Neural cell (in vitro differentiated cells): ENCODE measurements around the gene SEPTIN6.

Experiments
- EZH2 ChIP-seq: fragments of 200-600, 300-800 bp; shearing (Covaris generic), sonication (generic); IDR thresholded peaks from 2 replicates; pipeline ENCODE4 v1.6.1; 2014; ENCODE audit warnings: antibody characterized with exemption, low read length, borderline replicate concordance, mild to moderate bottlenecking; ENCODE audit not compliant: insufficient read depth, poor library complexity, severe bottlenecking
- POLR2AphosphoS5 ChIP-seq: IDR thresholded peaks from 2 replicates; pipeline ENCODE4 v1.6.1; 2012
- RAD21 ChIP-seq: fragments of 450-650 bp; conservative IDR thresholded peaks from 2 replicates; pipeline ENCODE4 v1.6.1; 2014; ENCODE audit warnings: antibody characterized with exemption, mild to moderate bottlenecking, moderate library complexity
- TAF1 ChIP-seq: IDR thresholded peaks from 2 replicates; pipeline ENCODE4 v1.6.1; 2012; ENCODE audit warnings: low read depth
- TF ChIP-seq, protein P1 (sequence below): fragments of 450-650 bp; IDR thresholded peaks from 2 replicates; pipeline ENCODE4 v1.5.1; 2014; ENCODE audit warnings: antibody characterized with exemption, mild to moderate bottlenecking, moderate library complexity; ENCODE audit not compliant: poor library complexity, severe bottlenecking
- TF ChIP-seq, protein P2 (sequence below): IDR thresholded peaks from 2 replicates; pipeline ENCODE4 v1.6.1; 2012; ENCODE audit warnings: borderline replicate concordance

DNA sequence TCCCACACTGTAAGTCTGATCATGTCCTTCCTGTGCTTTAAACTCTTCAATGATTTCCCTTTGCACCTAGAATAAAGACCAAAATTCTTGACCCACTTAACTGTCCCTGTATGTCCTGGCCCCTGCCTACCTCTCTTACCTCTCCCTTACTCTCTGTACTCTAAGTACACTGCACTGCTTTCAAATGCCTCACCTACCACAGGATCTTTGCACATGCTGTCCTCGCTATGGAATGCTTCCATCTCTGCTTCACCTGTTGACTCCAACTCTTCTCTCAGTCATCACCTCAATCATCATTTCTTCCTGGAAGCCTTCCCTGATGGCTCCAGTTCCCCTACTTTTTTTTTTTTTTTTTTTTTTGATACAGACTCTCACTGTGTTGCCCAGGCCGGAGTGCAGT lies 29.0 kb upstream of the SEPTIN6 start:
- TF ChIP-seq POLR2AphosphoS5 (no peak), EZH2 (no peak), TAF1 (no peak), RAD21 (no peak)
- TF ChIP-seq, protein P1, sequence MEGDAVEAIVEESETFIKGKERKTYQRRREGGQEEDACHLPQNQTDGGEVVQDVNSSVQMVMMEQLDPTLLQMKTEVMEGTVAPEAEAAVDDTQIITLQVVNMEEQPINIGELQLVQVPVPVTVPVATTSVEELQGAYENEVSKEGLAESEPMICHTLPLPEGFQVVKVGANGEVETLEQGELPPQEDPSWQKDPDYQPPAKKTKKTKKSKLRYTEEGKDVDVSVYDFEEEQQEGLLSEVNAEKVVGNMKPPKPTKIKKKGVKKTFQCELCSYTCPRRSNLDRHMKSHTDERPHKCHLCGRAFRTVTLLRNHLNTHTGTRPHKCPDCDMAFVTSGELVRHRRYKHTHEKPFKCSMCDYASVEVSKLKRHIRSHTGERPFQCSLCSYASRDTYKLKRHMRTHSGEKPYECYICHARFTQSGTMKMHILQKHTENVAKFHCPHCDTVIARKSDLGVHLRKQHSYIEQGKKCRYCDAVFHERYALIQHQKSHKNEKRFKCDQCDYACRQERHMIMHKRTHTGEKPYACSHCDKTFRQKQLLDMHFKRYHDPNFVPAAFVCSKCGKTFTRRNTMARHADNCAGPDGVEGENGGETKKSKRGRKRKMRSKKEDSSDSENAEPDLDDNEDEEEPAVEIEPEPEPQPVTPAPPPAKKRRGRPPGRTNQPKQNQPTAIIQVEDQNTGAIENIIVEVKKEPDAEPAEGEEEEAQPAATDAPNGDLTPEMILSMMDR: no peak
- TF ChIP-seq, protein P2, sequence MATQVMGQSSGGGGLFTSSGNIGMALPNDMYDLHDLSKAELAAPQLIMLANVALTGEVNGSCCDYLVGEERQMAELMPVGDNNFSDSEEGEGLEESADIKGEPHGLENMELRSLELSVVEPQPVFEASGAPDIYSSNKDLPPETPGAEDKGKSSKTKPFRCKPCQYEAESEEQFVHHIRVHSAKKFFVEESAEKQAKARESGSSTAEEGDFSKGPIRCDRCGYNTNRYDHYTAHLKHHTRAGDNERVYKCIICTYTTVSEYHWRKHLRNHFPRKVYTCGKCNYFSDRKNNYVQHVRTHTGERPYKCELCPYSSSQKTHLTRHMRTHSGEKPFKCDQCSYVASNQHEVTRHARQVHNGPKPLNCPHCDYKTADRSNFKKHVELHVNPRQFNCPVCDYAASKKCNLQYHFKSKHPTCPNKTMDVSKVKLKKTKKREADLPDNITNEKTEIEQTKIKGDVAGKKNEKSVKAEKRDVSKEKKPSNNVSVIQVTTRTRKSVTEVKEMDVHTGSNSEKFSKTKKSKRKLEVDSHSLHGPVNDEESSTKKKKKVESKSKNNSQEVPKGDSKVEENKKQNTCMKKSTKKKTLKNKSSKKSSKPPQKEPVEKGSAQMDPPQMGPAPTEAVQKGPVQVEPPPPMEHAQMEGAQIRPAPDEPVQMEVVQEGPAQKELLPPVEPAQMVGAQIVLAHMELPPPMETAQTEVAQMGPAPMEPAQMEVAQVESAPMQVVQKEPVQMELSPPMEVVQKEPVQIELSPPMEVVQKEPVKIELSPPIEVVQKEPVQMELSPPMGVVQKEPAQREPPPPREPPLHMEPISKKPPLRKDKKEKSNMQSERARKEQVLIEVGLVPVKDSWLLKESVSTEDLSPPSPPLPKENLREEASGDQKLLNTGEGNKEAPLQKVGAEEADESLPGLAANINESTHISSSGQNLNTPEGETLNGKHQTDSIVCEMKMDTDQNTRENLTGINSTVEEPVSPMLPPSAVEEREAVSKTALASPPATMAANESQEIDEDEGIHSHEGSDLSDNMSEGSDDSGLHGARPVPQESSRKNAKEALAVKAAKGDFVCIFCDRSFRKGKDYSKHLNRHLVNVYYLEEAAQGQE: no peak
